MM.1S (cell line): ENCODE results near the gene CTNNBIP1.

ENCODE experiments used
- DNase-seq: peaks from one replicate; pipeline ENCODE4 v3.0.0-alpha.2; 2015
- H2AFZ ChIP-seq: fragments of 300-600 bp; sonication (generic); 2 replicates; pipeline ENCODE4 v1.6.0; 2016; ENCODE audit warnings: antibody characterized with exemption, low read length
- H3F3A ChIP-seq: fragments of 300-600 bp; sonication (generic); 2 replicates; pipeline ENCODE4 v1.6.1; 2016; ENCODE audit warnings: mild to moderate bottlenecking, antibody characterized with exemption, low read length, moderate library complexity, mixed read lengths; ENCODE audit not compliant: insufficient read depth
- H3K27ac ChIP-seq: fragments of 300-600 bp; sonication (generic); 2 replicates; pipeline ENCODE4 v1.5.1; 2016; ENCODE audit warnings: mild to moderate bottlenecking, low read length
- H3K27me3 ChIP-seq: fragments of 300-600 bp; sonication (generic); replicated peaks from 2 replicates; pipeline ENCODE4 v1.6.0; 2016; ENCODE audit warnings: low read length; ENCODE audit not compliant: insufficient read depth
- H3K36me3 ChIP-seq: fragments of 300-600 bp; sonication (generic); replicated peaks from 2 replicates; pipeline ENCODE4 v1.6.1; 2016; ENCODE audit warnings: mild to moderate bottlenecking, low read length, mixed read lengths; ENCODE audit not compliant: insufficient read depth
- H3K4me1 ChIP-seq: fragments of 300-600 bp; sonication (generic); 2 replicates; pipeline ENCODE4 v1.6.1; 2016; ENCODE audit warnings: low read length, mixed read lengths
- H3K4me2 ChIP-seq: fragments of 300-600 bp; sonication (generic); 2 replicates; pipeline ENCODE4 v1.6.0; 2016; ENCODE audit warnings: low read depth, low read length
- H3K4me3 ChIP-seq: fragments of 300-600 bp; sonication (generic); 2 replicates; pipeline ENCODE4 v1.5.1; 2016; ENCODE audit warnings: low read length, mixed read lengths
- H3K79me2 ChIP-seq: fragments of 300-600 bp; sonication (generic); 2 replicates; pipeline ENCODE4 v1.6.1; 2016; ENCODE audit warnings: mixed run types, low read length, mixed read lengths
- H3K9ac ChIP-seq: fragments of 300-600 bp; sonication (generic); 2 replicates; pipeline ENCODE4 v1.6.1; 2016; ENCODE audit warnings: low read length, mixed read lengths
- H3K9me2 ChIP-seq: fragments of 300-600 bp; sonication (generic); replicated peaks from 2 replicates; pipeline ENCODE4 v1.6.1; 2016; ENCODE audit warnings: mild to moderate bottlenecking, low read length, mixed read lengths; ENCODE audit not compliant: insufficient read depth
- H3K9me3 ChIP-seq: fragments of 300-600 bp; sonication (generic); replicated peaks from 2 replicates; pipeline ENCODE4 v1.6.1; 2016; ENCODE audit warnings: mild to moderate bottlenecking, low read length, mixed read lengths; ENCODE audit not compliant: insufficient read depth
- H4K20me1 ChIP-seq: fragments of 300-600 bp; sonication (generic); 2 replicates; pipeline ENCODE4 v1.6.1; 2016; ENCODE audit warnings: mild to moderate bottlenecking, low read length, moderate library complexity, mixed read lengths; ENCODE audit not compliant: insufficient read depth
- CTCF ChIP-seq: fragments of 300-600 bp; sonication (generic); IDR thresholded peaks from 2 replicates; pipeline ENCODE4 v1.5.1; 2016; ENCODE audit warnings: antibody characterized with exemption, low read length, mixed read lengths
- EZH2 ChIP-seq: fragments of 300-600 bp; sonication (generic); optimal IDR thresholded peaks from 2 replicates; pipeline ENCODE3; 2017; ENCODE audit warnings: low read depth, mild to moderate bottlenecking, antibody characterized with exemption, low read length, mixed read lengths
- EZH2phosphoT487 ChIP-seq: fragments of 300-600 bp; sonication (generic); IDR thresholded peaks from 2 replicates; pipeline ENCODE4 v1.6.1; 2018; ENCODE audit warnings: antibody characterized with exemption, low read length

CTNNBIP1 gene

GRCh38 chr1:9927259-9927658 is 17.2 kb upstream of the CTNNBIP1 start:
- no peaks in the 10 kb centered on the region for H3K79me2 ChIP-seq
- no peaks in the 10 kb centered on the region for H3K4me1 ChIP-seq
- H3K9ac ChIP-seq = no peak overlapping the region
- no peak overlapping the region for H3K4me2 ChIP-seq
- DNase-seq = no peak
- no peaks in the 10 kb centered on the region for H3K9me3 ChIP-seq
- no peaks in the 10 kb centered on the region for H3K9me2 ChIP-seq
- no peak overlapping the region for H3K4me3 ChIP-seq
- H3F3A ChIP-seq = no peaks in the 10 kb centered on the region
- TF ChIP-seq EZH2 (no peak), CTCF (no peak), EZH2phosphoT487 (no peak)
- no peak overlapping the region for H2AFZ ChIP-seq
- H3K27me3 ChIP-seq = no peaks in the 10 kb centered on the region
- no peak overlapping the region for H3K27ac ChIP-seq
- H4K20me1 ChIP-seq = no peaks in the 10 kb centered on the region
- H3K36me3 ChIP-seq = no peaks in the 10 kb centered on the region; the same call in 1 of the 2 replicates

GRCh38 chr1:9922342-9922741 is 12.3 kb upstream of the CTNNBIP1 start:
- Histone ChIP-seq H3K4me2 (no peak overlapping the region), H3K9ac (no peak overlapping the region), H3K27ac (no peak overlapping the region)

GRCh38 chr1:9920606-9921005 is 10.5 kb upstream of the CTNNBIP1 start:
- H3K9ac ChIP-seq = no peak overlapping the region
- no peaks in the 10 kb centered on the region for H3K79me2 ChIP-seq
- TF ChIP-seq EZH2phosphoT487 (no peak), EZH2 (no peak), CTCF (no peak)

More at GRCh38 chr1:9922342-9922741, 12.3 kb upstream of the CTNNBIP1 start:
- no peak overlapping the region for H3K4me3 ChIP-seq
- H3K9me3 ChIP-seq = no peaks in the 10 kb centered on the region
- no peaks in the 10 kb centered on the region for H4K20me1 ChIP-seq
- no peaks in the 10 kb centered on the region for H3K9me2 ChIP-seq
- no peaks in the 10 kb centered on the region for H3K27me3 ChIP-seq
- TF ChIP-seq EZH2phosphoT487 (no peak), EZH2 (no peak), CTCF (no peak)
- no peaks in the 10 kb centered on the region for H3K36me3 ChIP-seq
- H3F3A ChIP-seq = no peaks in the 10 kb centered on the region
- DNase-seq = no peak
- no peaks in the 10 kb centered on the region for H3K79me2 ChIP-seq
- H3K4me1 ChIP-seq = no peaks in the 10 kb centered on the region
- H2AFZ ChIP-seq = no peak overlapping the region

More at GRCh38 chr1:9920606-9921005, 10.5 kb upstream of the CTNNBIP1 start:
- H4K20me1 ChIP-seq = no peaks in the 10 kb centered on the region
- H3K9me2 ChIP-seq = no peaks in the 10 kb centered on the region
- H2AFZ ChIP-seq = no peak overlapping the region
- H3K4me3 ChIP-seq = no peak overlapping the region
- no peaks in the 10 kb centered on the region for H3K36me3 ChIP-seq
- DNase-seq = no peak
- H3K27me3 ChIP-seq = no peaks in the 10 kb centered on the region
- H3F3A ChIP-seq = no peaks in the 10 kb centered on the region
- H3K4me1 ChIP-seq = no peaks in the 10 kb centered on the region
- no peak overlapping the region for H3K27ac ChIP-seq
- H3K4me2 ChIP-seq = no peak overlapping the region
- no peaks in the 10 kb centered on the region for H3K9me3 ChIP-seq
